ENCODE results near the gene UGT1A10.

Gene UGT1A10

DNA sequence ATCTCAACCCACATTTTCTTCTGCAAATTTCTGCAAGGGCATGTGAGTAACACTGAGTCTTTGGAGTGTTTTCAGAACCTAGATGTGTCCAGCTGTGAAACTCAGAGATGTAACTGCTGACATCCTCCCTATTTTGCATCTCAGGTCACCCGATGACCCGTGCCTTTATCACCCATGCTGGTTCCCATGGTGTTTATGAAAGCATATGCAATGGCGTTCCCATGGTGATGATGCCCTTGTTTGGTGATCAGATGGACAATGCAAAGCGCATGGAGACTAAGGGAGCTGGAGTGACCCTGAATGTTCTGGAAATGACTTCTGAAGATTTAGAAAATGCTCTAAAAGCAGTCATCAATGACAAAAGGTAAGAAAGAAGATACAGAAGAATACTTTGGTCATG, 131.8 kb downstream of the UGT1A10 start:
- DNase-seq (ENCODE audit: low spot score): no peak
- in situ Hi-C loops (cut with MboI; ENCODE audit: low sequenced_read_pairs, unreplicated experiment): no loop called here
- TF ChIP-seq, protein P1, sequence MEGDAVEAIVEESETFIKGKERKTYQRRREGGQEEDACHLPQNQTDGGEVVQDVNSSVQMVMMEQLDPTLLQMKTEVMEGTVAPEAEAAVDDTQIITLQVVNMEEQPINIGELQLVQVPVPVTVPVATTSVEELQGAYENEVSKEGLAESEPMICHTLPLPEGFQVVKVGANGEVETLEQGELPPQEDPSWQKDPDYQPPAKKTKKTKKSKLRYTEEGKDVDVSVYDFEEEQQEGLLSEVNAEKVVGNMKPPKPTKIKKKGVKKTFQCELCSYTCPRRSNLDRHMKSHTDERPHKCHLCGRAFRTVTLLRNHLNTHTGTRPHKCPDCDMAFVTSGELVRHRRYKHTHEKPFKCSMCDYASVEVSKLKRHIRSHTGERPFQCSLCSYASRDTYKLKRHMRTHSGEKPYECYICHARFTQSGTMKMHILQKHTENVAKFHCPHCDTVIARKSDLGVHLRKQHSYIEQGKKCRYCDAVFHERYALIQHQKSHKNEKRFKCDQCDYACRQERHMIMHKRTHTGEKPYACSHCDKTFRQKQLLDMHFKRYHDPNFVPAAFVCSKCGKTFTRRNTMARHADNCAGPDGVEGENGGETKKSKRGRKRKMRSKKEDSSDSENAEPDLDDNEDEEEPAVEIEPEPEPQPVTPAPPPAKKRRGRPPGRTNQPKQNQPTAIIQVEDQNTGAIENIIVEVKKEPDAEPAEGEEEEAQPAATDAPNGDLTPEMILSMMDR (IDR thresholded peaks at IDR 0.05; ENCODE audit: borderline replicate concordance, control extremely low read depth, extremely low read depth, insufficient read depth, missing control alignments): no peak

DNA sequence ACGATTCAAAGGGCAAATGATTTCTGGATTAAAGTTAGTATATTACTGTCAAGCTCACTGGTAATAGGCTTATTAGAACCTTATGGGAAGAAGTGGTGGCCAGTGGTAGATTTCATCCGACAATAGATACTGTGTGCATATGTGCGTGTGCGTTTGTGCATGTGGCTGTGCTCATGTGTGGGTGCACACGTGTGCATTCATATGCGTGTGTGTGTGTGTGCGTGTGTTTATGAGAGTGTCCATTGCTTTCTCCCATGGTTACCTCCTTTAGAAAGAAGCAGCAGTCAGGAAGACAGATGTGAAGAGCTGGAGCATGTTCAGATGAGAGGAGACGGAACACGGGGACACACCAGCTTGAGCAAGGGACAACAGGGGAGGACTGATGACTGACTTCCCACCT, 133.0 kb downstream of the UGT1A10 start:
- DNase-seq (ENCODE audit: low spot score): no peak
- in situ Hi-C loops (cut with MboI; ENCODE audit: low sequenced_read_pairs, unreplicated experiment): no loop called here
- TF ChIP-seq, protein P1 (IDR thresholded peaks at IDR 0.05; ENCODE audit: borderline replicate concordance, control extremely low read depth, extremely low read depth, insufficient read depth, missing control alignments): no peak

DNA sequence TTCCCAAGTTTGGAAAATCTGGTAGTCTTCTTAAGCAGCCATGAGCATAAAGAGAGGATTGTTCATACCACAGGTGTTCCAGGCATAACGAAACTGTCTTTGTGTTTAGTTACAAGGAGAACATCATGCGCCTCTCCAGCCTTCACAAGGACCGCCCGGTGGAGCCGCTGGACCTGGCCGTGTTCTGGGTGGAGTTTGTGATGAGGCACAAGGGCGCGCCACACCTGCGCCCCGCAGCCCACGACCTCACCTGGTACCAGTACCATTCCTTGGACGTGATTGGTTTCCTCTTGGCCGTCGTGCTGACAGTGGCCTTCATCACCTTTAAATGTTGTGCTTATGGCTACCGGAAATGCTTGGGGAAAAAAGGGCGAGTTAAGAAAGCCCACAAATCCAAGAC, 135.9 kb downstream of the UGT1A10 start:
- TF ChIP-seq, protein P1 (IDR thresholded peaks at IDR 0.05; ENCODE audit: borderline replicate concordance, control extremely low read depth, extremely low read depth, insufficient read depth, missing control alignments): no peak
- in situ Hi-C loops (cut with MboI; ENCODE audit: low sequenced_read_pairs, unreplicated experiment): no loop called here
- DNase-seq (ENCODE audit: low spot score): no peak

DNA sequence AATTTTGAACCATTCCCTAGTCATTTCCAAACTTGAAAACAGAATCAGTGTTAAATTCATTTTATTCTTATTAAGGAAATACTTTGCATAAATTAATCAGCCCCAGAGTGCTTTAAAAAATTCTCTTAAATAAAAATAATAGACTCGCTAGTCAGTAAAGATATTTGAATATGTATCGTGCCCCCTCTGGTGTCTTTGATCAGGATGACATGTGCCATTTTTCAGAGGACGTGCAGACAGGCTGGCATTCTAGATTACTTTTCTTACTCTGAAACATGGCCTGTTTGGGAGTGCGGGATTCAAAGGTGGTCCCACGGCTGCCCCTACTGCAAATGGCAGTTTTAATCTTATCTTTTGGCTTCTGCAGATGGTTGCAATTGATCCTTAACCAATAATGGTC, 136.3 kb downstream of the UGT1A10 start:
- in situ Hi-C loops (cut with MboI; ENCODE audit: low sequenced_read_pairs, unreplicated experiment): no loop called here
- DNase-seq (ENCODE audit: low spot score): no peak
- TF ChIP-seq, protein P1 (IDR thresholded peaks at IDR 0.05; ENCODE audit: borderline replicate concordance, control extremely low read depth, extremely low read depth, insufficient read depth, missing control alignments): no peak

DNA sequence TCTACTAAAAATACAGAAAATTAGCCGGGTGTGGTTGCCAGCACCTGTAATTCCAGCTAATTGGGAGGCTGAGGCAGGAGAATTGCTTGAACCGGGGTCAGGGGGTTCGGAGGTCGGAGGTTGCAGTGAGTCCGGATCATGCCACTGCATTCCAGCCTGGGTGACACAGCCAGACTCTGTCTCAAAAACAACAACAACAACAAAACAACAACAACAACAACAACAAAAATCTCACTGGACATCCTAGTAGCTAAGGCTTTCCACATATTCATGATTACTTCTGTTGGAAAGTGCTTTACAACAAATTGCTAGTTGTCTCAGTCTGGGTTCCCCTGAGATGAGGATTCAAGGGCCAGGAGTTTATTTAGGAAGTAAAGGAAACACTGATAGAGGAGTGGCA, 137.6 kb downstream of the UGT1A10 start:
- in situ Hi-C loops (cut with MboI; ENCODE audit: low sequenced_read_pairs, unreplicated experiment): no loop called here
- no peak for DNase-seq (ENCODE audit: low spot score)
- TF ChIP-seq, protein P1 (IDR thresholded peaks at IDR 0.05; ENCODE audit: borderline replicate concordance, control extremely low read depth, extremely low read depth, insufficient read depth, missing control alignments): no peak

DNA sequence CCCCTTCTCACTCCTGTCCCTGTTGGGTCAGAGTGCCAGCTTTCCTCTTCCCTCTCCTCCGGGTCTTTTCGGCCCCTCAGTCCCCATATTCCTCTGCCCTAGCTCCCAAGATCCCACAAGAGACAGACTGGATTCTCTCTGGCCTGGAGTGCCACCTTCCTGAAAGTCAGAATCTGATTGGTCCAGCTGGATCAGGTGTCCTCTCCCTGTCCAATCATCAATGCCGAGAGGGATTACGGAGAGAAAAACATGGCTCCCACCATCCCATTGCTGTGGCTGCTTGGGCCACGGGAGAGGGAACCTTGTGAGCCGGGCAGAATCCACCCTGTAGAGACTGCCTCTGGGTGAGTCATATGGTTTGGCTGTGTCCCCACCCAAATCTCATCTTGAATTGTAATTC, 139.2 kb downstream of the UGT1A10 start:
- DNase-seq (ENCODE audit: low spot score): no peak
- in situ Hi-C loops (cut with MboI; ENCODE audit: low sequenced_read_pairs, unreplicated experiment): no loop called here
- TF ChIP-seq, protein P1 (IDR thresholded peaks at IDR 0.05; ENCODE audit: borderline replicate concordance, control extremely low read depth, extremely low read depth, insufficient read depth, missing control alignments): no peak

DNA sequence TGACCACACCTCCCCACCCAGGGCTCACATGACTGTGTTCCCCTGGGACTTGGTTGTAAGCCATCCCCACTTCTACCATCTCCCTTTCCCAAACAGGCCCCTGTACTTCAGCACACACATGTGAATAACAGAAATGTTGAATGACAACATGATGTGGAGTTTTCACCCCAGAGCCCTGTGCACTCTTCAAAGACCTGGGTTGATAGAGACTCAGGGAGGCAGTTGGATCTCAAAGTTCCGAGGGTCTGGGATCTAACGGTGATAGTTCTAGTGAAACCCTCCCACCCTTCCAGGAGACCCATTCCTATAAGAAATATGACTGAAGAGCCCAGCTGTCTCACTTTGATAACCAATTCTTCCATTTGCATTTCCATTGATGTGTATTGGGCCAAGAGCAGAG, 141.8 kb downstream of the UGT1A10 start, which contains the start of gene MROH2A:
Gene MROH2A, plus strand, starts transcription at position 301 of the 400 bp plus-strand sequence. CDS start 1,029 bp downstream, outside the sequence.
- in situ Hi-C loops (cut with MboI; ENCODE audit: low sequenced_read_pairs, unreplicated experiment): no loop called here
- TF ChIP-seq, protein P1 (IDR thresholded peaks at IDR 0.05; ENCODE audit: borderline replicate concordance, control extremely low read depth, extremely low read depth, insufficient read depth, missing control alignments): no peak
- no peak for DNase-seq (ENCODE audit: low spot score)
